ENCODE data around the gene KCNE1.
"Not testable (repeated sequence)": the region's sequence is repeated elsewhere in the genome, so short reads cannot be mapped to it uniquely, and the experiment has no call there.

Gene KCNE1

DNA sequence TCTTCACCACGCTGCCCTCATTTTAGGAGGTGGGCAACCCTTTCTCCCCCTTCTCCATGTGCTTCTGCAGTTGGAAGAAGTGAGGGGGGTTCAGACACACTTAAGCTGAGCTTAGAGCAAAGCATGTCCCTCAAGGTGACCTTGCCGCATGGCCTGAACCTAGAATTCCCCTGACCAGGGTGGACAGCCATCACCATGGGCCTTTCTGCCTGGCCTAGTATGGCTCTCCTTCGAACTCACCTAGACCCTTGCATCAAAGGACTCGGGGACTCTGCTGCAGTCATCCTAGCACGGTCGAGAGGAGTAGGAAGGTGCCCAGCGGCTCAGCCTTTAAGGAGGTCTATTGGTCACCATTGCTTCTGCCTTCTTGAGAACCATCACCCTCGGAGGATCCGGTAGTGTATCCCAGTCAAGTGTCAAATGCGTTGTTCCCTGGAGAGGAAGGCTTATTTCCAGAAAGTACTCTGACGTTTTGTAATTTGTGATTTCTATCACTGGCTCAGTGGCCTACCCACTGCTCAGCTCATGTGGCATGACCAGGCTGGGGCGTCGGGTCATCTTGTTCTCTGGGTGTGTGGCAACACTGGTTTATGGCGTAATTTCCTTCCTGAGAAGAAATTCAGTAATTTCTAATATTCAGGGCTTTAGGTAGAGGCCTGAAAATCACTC lies at the start of gene KCNE1:
Gene KCNE1 (minus strand): TSS at position 424 of the 669 bp plus-strand sequence. CDS start 62,576 bp downstream, outside the sequence.
- intact Hi-C loops (cut with DNase I): no loop called here
- DNase-seq: peak in 1 of 42 donors; percentile 40

DNA sequence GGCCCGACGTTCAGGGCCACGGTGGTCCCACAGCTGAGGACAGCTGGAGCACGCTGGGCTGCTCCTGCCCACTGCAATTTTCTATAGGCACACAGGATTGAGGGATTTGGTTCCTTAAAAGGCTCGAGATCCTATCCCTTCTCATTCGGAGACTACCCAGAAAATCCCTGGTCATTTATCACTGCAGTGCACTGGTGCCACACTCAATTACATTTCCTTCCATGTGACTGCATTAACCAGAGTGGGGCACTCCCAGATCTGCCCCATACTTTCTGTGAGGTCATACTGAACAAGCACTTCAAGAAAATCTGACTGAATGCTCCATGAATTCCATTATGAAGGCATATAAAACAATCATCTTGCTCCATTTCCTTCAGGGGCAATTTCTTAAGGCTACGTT lies 49.8 kb upstream of the KCNE1 start:
- peak in 1 of 42 donors; percentile 20 for DNase-seq
- intact Hi-C loops (cut with DNase I): no loop called here

GRCh38 chr21:34560609-34561008 lies 48.6 kb upstream of the KCNE1 start:
- peak in 1 of 42 donors; percentile 14 for DNase-seq
- intact Hi-C loops (cut with DNase I): no loop called here

GRCh38 chr21:34560021-34560420 lies 48.0 kb upstream of the KCNE1 start:
- peak in 1 of 42 donors; percentile 27 for DNase-seq
- intact Hi-C loops (cut with DNase I): no loop called here

DNA sequence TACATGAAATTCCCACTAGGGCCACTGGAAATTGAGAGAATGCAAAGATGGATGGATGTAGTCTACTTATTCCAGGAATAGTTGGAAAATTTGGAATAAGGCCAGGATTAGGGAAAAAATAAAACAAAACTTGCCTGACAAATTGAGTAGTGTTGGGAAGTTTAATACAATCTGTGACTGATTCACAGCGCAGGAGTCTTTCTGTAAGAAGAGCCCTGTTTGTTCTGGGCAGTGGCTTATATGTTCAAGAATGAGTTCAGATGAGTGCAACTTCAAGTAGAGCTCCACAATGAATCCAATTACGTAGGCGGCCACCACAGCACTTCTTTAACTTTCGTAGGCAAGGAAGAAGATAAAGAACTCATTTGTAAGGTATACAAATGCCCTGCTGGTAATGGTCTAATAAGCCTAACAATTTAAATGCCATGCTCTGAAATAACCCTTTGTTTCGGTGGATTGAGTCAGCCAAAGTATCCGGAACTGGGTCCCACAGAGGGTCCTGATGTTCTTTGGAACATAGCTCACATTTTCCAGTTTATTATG lies 47.1 kb upstream of the KCNE1 start:
- intact Hi-C loops (cut with DNase I): no loop called here
- peak in 5 of 42 donors; percentile 29 to 58 (median 34) for DNase-seq

GRCh38 chr21:34558166-34558565 lies 46.2 kb upstream of the KCNE1 start:
- peak in 1 of 42 donors; percentile 28 for DNase-seq
- intact Hi-C loops (cut with DNase I): no loop called here

DNA sequence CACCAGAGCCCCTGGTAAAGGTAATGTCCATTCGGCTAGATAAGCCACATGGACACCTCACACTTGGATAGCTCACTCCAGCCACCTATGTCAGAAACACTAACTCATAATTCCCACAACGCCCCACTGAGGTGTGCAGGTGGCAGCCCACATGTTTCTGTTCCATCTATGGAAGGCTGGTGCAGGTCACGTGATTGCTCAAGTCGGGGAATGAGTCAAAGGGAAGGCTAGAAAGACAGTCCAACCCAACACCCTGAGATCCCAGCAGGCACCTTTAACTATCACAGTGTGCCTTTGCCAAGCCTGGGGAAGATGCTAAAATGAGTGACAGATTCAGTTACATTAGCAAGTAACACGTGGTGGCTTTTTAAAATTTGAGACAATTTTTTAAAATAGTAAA lies 45.3 kb upstream of the KCNE1 start:
- intact Hi-C loops (cut with DNase I): no loop called here
- DNase-seq: peak in 1 of 42 donors; percentile 37

DNA sequence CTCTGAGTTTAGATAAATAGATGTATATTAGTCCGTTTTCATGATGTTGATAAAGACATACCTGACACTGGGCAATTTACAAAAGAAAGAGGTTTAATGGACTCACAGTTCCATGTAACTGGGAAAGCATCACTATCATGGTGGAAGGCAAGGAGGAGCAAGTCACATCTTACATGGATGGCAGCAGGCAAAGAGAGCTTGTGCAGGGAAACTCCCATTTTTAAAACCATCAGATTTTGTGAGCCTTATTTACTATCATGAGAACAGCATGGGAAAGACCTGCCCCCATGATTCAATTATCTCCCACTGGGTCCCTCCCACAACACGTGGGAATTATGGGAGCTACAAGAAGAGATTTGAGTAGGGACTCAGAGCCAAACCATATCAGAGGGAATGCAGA lies 42.7 kb upstream of the KCNE1 start:
- DNase-seq; intact Hi-C loops (cut with DNase I): not testable (repeated sequence)

DNA sequence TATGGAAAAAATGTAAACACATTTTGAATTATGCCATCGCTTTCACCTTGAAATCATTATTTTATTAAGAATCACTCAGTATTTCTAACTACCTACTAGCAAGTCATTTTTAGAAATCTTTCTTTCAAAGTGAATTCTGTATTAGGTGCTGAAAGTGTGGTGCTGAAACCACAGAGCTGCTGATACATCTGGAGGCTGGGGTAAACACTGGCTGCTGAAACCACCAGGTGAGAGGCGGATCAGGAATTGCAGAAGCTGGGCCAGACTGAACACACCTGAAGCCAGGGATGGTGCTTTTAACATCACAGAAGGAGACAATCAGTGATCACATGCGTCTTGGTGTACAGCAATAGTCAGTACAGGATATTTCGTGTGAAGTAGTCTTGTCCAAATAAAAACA lies 42.2 kb upstream of the KCNE1 start:
- DNase-seq: peak in 1 of 42 donors; percentile 15
- intact Hi-C loops (cut with DNase I): no loop called here

GRCh38 chr21:34553151-34553952 lies 41.3 kb upstream of the KCNE1 start:
- intact Hi-C loops (cut with DNase I): no loop called here
- DNase-seq: peak in 1 of 42 donors; percentile 23

GRCh38 chr21:34552360-34553098 lies 40.5 kb upstream of the KCNE1 start:
- intact Hi-C loops (cut with DNase I): no loop called here
- DNase-seq: peak in 1 of 42 donors; percentile 7

DNA sequence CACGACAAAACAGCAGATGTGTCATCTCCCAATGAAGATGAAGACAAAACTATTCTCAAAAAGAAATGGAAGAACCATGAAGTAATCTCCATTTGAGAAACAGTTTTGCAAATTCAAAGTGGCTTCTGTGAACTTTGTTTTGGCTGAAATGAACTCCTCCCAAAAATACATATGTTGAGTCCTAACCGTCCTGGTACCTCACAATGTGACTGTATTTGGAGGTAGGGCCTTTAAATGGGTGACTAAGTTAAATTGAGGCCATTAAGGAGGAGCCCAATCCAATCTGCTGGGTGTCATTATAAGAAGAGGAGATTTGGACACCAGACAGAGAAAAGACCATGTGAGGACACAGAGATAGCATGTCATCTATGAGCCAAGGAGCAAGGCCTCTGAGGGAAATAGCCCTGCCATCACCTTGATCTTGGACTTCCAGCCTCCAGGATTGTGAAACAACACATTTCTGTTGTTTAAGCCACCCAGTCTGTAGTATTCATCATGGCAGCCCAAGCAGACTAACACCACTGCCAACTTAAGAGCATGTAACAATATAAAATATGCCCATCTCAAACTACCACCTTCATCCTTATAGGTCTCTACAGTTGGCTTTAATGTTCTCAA lies 38.3 kb upstream of the KCNE1 start:
- DNase-seq: peak in 1 of 42 donors; percentile 0
- intact Hi-C loops (cut with DNase I): no loop called here

DNA sequence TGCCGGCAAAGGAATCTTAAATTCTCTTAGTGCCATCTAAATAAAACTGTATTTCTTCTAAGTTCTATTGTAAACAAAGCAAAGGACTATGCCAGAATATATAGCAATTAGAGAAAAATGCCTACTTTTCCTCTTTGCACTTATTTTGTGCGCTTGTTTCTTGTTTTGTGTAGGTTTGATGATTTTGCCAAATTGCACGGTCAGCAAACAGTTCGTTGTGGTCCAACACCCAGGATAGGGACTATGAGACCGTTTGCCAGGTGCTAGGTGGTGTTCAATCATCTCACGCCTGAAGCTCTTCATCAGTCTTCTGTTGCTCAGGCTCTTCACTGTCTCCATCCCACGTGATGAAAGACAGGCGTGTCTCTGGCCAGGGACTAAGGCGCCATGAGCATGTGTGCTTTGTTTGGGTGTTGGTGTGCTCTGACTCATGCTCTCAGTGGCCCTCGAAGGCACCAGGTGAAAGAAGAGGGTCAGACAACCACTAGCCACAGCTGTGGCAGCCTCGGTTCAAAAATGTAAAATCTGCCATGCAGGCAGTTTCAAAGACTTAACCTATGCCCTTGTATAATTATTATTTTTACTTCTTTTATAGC lies 36.9 kb upstream of the KCNE1 start:
- intact Hi-C loops (cut with DNase I): no loop called here
- peak in 1 of 42 donors; percentile 16 for DNase-seq

DNA sequence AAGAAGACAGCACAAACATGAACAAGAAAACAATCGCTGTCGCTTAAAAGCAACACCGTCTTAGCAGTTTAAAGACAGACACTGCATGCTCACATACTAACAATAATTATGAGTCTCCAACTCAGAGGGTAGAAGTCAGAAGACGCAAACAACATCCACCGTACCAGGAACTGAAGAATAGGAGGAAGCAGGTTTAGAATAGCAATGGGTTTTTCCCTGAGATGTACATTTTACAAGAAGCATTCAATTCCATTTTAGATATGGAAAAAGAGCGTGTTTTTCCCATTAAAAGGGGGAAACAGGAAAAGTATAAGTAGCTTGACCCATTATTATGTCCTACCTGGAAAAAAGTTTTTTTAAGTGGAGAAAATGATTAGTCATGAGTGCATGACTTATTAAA lies 34.5 kb upstream of the KCNE1 start:
- peak in 1 of 42 donors; percentile 4 for DNase-seq
- intact Hi-C loops (cut with DNase I): no loop called here

DNA sequence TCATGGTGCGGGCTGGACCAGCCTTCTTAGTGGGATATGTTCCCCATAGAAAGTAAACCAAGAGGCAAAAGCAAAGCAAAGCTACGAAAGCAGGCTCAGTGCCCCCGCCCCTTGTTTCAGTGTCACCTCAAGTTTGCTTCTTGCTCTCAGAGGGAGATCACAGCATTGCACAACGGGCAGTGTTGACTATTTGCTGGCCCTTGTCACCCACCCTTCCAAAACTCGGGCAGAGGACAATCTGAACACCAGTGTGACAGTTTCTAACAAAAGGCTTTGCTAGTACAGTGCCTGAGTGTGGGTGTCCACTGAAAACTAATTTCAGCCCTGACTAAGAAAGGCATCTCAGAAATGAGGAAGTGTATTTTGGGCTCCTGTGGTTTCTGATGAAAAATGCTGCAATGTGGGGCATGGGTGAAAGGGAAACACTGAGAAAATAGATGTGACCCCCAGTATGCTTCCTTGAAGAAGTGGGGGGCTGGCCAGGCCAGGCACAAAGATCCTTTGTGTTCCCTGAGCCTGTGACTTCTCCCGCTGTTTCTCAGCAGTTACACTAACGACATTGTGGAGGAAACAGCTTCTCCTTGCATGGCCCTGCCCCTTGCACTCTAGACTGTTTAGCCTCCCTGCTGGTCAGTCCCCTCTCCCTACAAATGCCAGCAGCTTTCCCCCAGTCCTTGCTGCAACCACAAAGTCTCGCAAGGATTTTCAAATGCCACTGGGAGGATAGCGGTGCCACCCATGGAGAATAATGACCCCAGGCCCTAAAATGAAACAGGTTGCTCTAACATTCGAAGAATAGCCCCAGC lies 33.3 kb upstream of the KCNE1 start:
- peak in 41 of 42 donors; percentile 15 to 78 (median 59) for DNase-seq
- intact Hi-C loops (cut with DNase I): no loop called here

DNA sequence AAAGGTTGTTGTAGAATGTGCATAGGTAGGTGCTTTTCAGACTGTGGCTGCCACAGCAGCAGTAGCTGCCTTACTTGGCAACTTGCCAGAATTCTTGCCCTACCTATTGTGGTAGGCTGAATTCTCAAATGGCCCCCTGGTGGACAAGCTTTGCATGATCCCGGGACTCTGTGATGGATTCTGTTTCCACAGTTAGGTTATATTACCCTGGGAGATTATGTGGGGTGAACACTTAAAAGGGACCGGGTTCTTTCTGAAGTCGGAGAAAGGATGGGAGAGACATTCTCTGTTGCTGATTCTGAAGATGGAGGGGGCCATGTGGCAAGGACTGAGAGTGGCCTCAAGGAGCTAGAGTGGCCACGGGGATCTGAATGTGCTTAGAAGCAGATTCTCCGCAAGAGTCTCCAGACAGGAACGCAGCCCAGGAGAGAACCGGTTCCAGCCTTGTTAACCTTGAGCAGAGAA lies 32.1 kb upstream of the KCNE1 start:
- intact Hi-C loops (cut with DNase I): no loop called here
- DNase-seq: peak in 17 of 42 donors; percentile 18 to 70 (median 36)

GRCh38 chr21:34543017-34543416 lies 31.0 kb upstream of the KCNE1 start:
- intact Hi-C loops (cut with DNase I): no loop called here
- no peak for DNase-seq

- DNase-seq: no peak
Observed at GRCh38 chr21:34540206-34540605, 28.2 kb upstream of the KCNE1 start.

More at GRCh38 chr21:34540206-34540605, 28.2 kb upstream of the KCNE1 start:
- intact Hi-C loops (cut with DNase I): no loop called here

All from head of caudate nucleus (tissue), 42 donors.